CD4-positive, CD25-positive, alpha-beta regulatory T cell (primary cell): ENCODE results near the gene C10orf88. TPM values are rescaled to one million over a fixed set of nuclear protein-coding genes. Genes with fewer than 3 reads are reported as not detected.

ENCODE experiments used
- ATAC-seq, 2 donors: fragments of 150-1000 bp; cut with Tn5 transposase; one replicate each; pipeline ENCODE4 v1.10.0; 2021; ENCODE audit warnings: low read depth in 2 of 2, moderate number of reproducible peaks in 2 of 2, moderate library complexity in 1 of 2
- DNase-seq, 3 donors: peaks; one replicate each; pipeline versions ENCODE4 v3.0.0 to v3.0.0-alpha.2; 2012 to 2022; ENCODE audit warnings: mixed read lengths in 1 of 3
- H3K27ac ChIP-seq: one replicate; pipeline ENCODE4 v1.7.0; 2013; ENCODE audit warnings: mild to moderate bottlenecking, low read length; ENCODE audit not compliant: insufficient read depth, poor library complexity, severe bottlenecking
- H3K27me3 ChIP-seq: one replicate; pipeline ENCODE4 v1.7.0; 2013; ENCODE audit warnings: low read length; ENCODE audit not compliant: control insufficient read depth, insufficient read depth
- H3K36me3 ChIP-seq: one replicate; pipeline ENCODE4 v1.7.0; 2013; ENCODE audit warnings: mild to moderate bottlenecking, low read length, moderate library complexity; ENCODE audit not compliant: control insufficient read depth, insufficient read depth
- H3K4me1 ChIP-seq: 2 replicates; pipeline ENCODE4 v1.7.0; 2013; ENCODE audit warnings: mild to moderate bottlenecking, low read length; ENCODE audit not compliant: insufficient read depth, control insufficient read depth, poor library complexity, severe bottlenecking
- H3K4me3 ChIP-seq: one replicate; pipeline ENCODE4 v1.7.0; 2013; ENCODE audit warnings: low read depth, mild to moderate bottlenecking, low read length, moderate library complexity
- H3K9me3 ChIP-seq, 2 experiments: 1 replicate in 1 of 2; 2 replicates in 1 of 2; pipeline ENCODE4 v1.7.0; 2013; ENCODE audit warnings: low read length in 2 of 2, mild to moderate bottlenecking in 1 of 2, moderate library complexity in 1 of 2; ENCODE audit not compliant: control insufficient read depth in 2 of 2
- H3K27ac Mint-ChIP-seq, 3 donors: one replicate each; pipeline ENCODE4 v1.8.0; 2020 to 2022; ENCODE audit warnings: mild to moderate bottlenecking in 3 of 3, mixed read lengths in 3 of 3, moderate library complexity in 2 of 3
- H3K27me3 Mint-ChIP-seq: one replicate; pipeline ENCODE4 v1.8.0; 2022; ENCODE audit warnings: mild to moderate bottlenecking, mixed read lengths
- H3K36me3 Mint-ChIP-seq: one replicate; pipeline ENCODE4 v1.8.0; 2020; ENCODE audit warnings: mixed read lengths
- H3K4me1 Mint-ChIP-seq, 4 donors: one replicate each; pipeline ENCODE4 v1.8.0; 2020 to 2022; ENCODE audit warnings: mixed read lengths in 4 of 4, mild to moderate bottlenecking in 1 of 4
- H3K4me3 Mint-ChIP-seq, 4 donors: one replicate each; pipeline ENCODE4 v1.8.0; 2020 to 2022; ENCODE audit warnings: mild to moderate bottlenecking in 4 of 4, mixed read lengths in 4 of 4, moderate library complexity in 3 of 4
- H3K9me3 Mint-ChIP-seq, 7 donors: one replicate each; pipeline ENCODE4 v1.8.0; 2020 to 2022; ENCODE audit warnings: mixed read lengths in 7 of 7, mild to moderate bottlenecking in 3 of 7, moderate library complexity in 2 of 7
- polyA plus RNA-seq, 4 donors: library from polyadenylated mRNA; unstranded; fragments of 300-500 nt; fragmentation: Illumina TruSeq; gene quantifications; one replicate each; pipeline ENCODE4 v1.2.3, GENCODE V29; 2021
- total RNA-seq: library from RNA; stranded (reverse); gene quantifications from one replicate; pipeline ENCODE4 v1.2.3, GENCODE V29; 2022

C10orf88 gene
- total and polyA plus RNA-seq, 5 donors from 2014 or later: 7.7 to 14.2 (median 10.7) TPM

GRCh38 chr10:122957474-122957873 lies 3.4 kb upstream of the C10orf88 start:
- Histone ChIP-seq H3K4me3 (no peak overlapping the region), H3K4me1 (peaks cover 15% of the 10 kb centered on the region), H3K27ac (no peak overlapping the region), H3K36me3 (no peaks in the 10 kb centered on the region), H3K27me3 (peaks cover 8% of the 10 kb centered on the region), H3K9me3 (peaks cover 0 to 6% of the 10 kb centered on the region in 2 experiments)
- peaks cover 14% of the 10 kb centered on the region for H3K27me3 Mint-ChIP-seq
- no peak for DNase-seq
- H3K4me1 Mint-ChIP-seq: peaks cover 10 to 27% (median 16%) of the 10 kb centered on the region in 4 donors
- peaks cover 6% of the 10 kb centered on the region for H3K36me3 Mint-ChIP-seq
- no peak overlapping the region for H3K4me3 Mint-ChIP-seq
- no peak overlapping the region for H3K27ac Mint-ChIP-seq
- ATAC-seq: no peak
- peaks cover 0 to 3% (median 0%) of the 10 kb centered on the region in 7 donors for H3K9me3 Mint-ChIP-seq

- no peak overlapping the region for H3K4me3 ChIP-seq
- peaks cover 0 to 3% (median 0%) of the 10 kb centered on the region in 7 donors for H3K9me3 Mint-ChIP-seq
- H3K27me3 ChIP-seq: no peaks in the 10 kb centered on the region
- no peak for DNase-seq
- H3K4me1 ChIP-seq: peaks cover 17% of the 10 kb centered on the region
- peaks cover 6% of the 10 kb centered on the region for H3K36me3 Mint-ChIP-seq
- H3K27ac Mint-ChIP-seq: no peak overlapping the region
- H3K36me3 ChIP-seq: no peaks in the 10 kb centered on the region
- ATAC-seq: no peak
- peaks cover 10 to 38% (median 21%) of the 10 kb centered on the region in 4 donors for H3K4me1 Mint-ChIP-seq
- peak overlapping the region in 1 of 4 donors; percentile 95 for H3K4me3 Mint-ChIP-seq
- peaks cover 0 to 6% of the 10 kb centered on the region in 2 experiments for H3K9me3 ChIP-seq
- H3K27me3 Mint-ChIP-seq: peaks cover 9% of the 10 kb centered on the region
- no peak overlapping the region for H3K27ac ChIP-seq
Observed at GRCh38 chr10:122955892-122956291, 1.9 kb upstream of the C10orf88 start.

- Histone ChIP-seq H3K27ac (no peak overlapping the region), H3K27me3 (no peaks in the 10 kb centered on the region), H3K4me1 (peaks cover 17% of the 10 kb centered on the region), H3K36me3 (no peaks in the 10 kb centered on the region), H3K9me3 (peaks cover 0 to 6% of the 10 kb centered on the region in 2 experiments), H3K4me3 (no peak overlapping the region)
- Mint-ChIP-seq H3K27ac (peak overlapping the region; percentile 91 to 95 (median 92)), H3K27me3 (peaks cover 9% of the 10 kb centered on the region), H3K4me1 (peaks cover 20 to 47% (median 29%) of the 10 kb centered on the region in 4 donors), H3K9me3 (peaks cover 0 to 3% (median 0%) of the 10 kb centered on the region in 7 donors), H3K36me3 (peaks cover 10% of the 10 kb centered on the region), H3K4me3 (peak overlapping the region; percentile 56 to 95 (median 93))
- ATAC-seq (no peak), DNase-seq (no peak)
Observed at GRCh38 chr10:122954731-122955050, 664 bp upstream of the C10orf88 start.

- Mint-ChIP-seq H3K4me1 (peaks cover 28 to 39% (median 34%) of the 10 kb centered on the region in 4 donors), H3K4me3 (peak overlapping the region in 1 of 4 donors; percentile 39), H3K9me3 (peaks cover 0 to 2% (median 0%) of the 10 kb centered on the region in 7 donors), H3K27ac (no peak overlapping the region), H3K36me3 (peaks cover 27% of the 10 kb centered on the region), H3K27me3 (no peaks in the 10 kb centered on the region)
- ATAC-seq (no peak), DNase-seq (no peak)
- Histone ChIP-seq H3K27ac (no peak overlapping the region), H3K4me3 (no peak overlapping the region), H3K4me1 (peaks cover 13% of the 10 kb centered on the region), H3K36me3 (peaks cover 26% of the 10 kb centered on the region), H3K9me3 (peaks cover 0 to under 1% of the 10 kb centered on the region in 2 experiments), H3K27me3 (no peaks in the 10 kb centered on the region)
Observed at GRCh38 chr10:122949296-122949695, 4.7 kb downstream of the C10orf88 start.

- H3K4me3 ChIP-seq: no peak overlapping the region
- Mint-ChIP-seq H3K4me3 (no peak overlapping the region), H3K27me3 (no peaks in the 10 kb centered on the region), H3K9me3 (no peaks in the 10 kb centered on the region), H3K36me3 (peaks cover 47% of the 10 kb centered on the region), H3K4me1 (peaks cover 4 to 12% (median 10%) of the 10 kb centered on the region in 4 donors), H3K27ac (no peak overlapping the region)
- H3K4me1 ChIP-seq: no peaks in the 10 kb centered on the region
- H3K27ac ChIP-seq: no peak overlapping the region
- H3K27me3 ChIP-seq: no peaks in the 10 kb centered on the region
- DNase-seq (no peak), ATAC-seq (no peak)
- H3K36me3 ChIP-seq: peaks cover 29% of the 10 kb centered on the region
- no peaks in the 10 kb centered on the region for H3K9me3 ChIP-seq
Observed at GRCh38 chr10:122939856-122940543, 14.0 kb downstream of the C10orf88 start.

GRCh38 chr10:122939133-122939855 lies 14.7 kb downstream of the C10orf88 start:
- peaks cover 29% of the 10 kb centered on the region for H3K36me3 ChIP-seq
- H3K9me3 ChIP-seq: no peaks in the 10 kb centered on the region
- no peak overlapping the region for H3K4me3 Mint-ChIP-seq
- H3K36me3 Mint-ChIP-seq: peaks cover 47% of the 10 kb centered on the region
- H3K4me1 ChIP-seq: no peaks in the 10 kb centered on the region
- no peak overlapping the region for H3K4me3 ChIP-seq
- H3K27me3 Mint-ChIP-seq: no peaks in the 10 kb centered on the region
- no peaks in the 10 kb centered on the region for H3K9me3 Mint-ChIP-seq
- no peaks in the 10 kb centered on the region for H3K27me3 ChIP-seq
- ATAC-seq (no peak), DNase-seq (no peak)
- no peak overlapping the region for H3K27ac Mint-ChIP-seq
- no peak overlapping the region for H3K27ac ChIP-seq
- peaks cover 5 to 12% (median 10%) of the 10 kb centered on the region in 4 donors for H3K4me1 Mint-ChIP-seq

- Histone ChIP-seq H3K4me3 (no peak overlapping the region), H3K4me1 (no peaks in the 10 kb centered on the region), H3K9me3 (no peaks in the 10 kb centered on the region), H3K36me3 (peaks cover 11% of the 10 kb centered on the region), H3K27ac (no peak overlapping the region), H3K27me3 (no peaks in the 10 kb centered on the region)
- ATAC-seq (no peak), DNase-seq (no peak)
- H3K36me3 Mint-ChIP-seq: peaks cover 8% of the 10 kb centered on the region
- H3K9me3 Mint-ChIP-seq: no peaks in the 10 kb centered on the region
- H3K4me1 Mint-ChIP-seq: peaks cover 0 to 15% (median 6%) of the 10 kb centered on the region in 4 donors
- no peak overlapping the region for H3K27ac Mint-ChIP-seq
- no peaks in the 10 kb centered on the region for H3K27me3 Mint-ChIP-seq
- no peak overlapping the region for H3K4me3 Mint-ChIP-seq
Observed at GRCh38 chr10:122931088-122931906, 22.7 kb downstream of the C10orf88 start.
